Uterus (tissue), 2 donors: ENCODE measurements around the gene RFX2.

Source experiments
- CTCF ChIP-seq, 4 experiments: fragments of 200-600 bp in 2 of 4; fragments of 450-650 bp in 2 of 4; sonication (generic) in 2 of 4; IDR thresholded peaks; one replicate each; pipeline ENCODE4 v1.5.1; 2016 to 2019; ENCODE audit warnings: antibody characterized with exemption in 4 of 4, mild to moderate bottlenecking in 2 of 4, moderate library complexity in 1 of 4
- POLR2A ChIP-seq, 2 donors: fragments of 450-650 bp; IDR thresholded peaks; one replicate each; pipeline ENCODE4 v1.6.1; 2016; ENCODE audit warnings: antibody characterized with exemption in 2 of 2, mild to moderate bottlenecking in 1 of 2, moderate library complexity in 1 of 2

- no peak for TF ChIP-seq POLR2A (IDR thresholded peaks at IDR 0.05)
- TF ChIP-seq CTCF (IDR thresholded peaks at IDR 0.05), result no peak
These were observed 18.5 kb downstream of the RFX2 start for GRCh38 chr19:6091771-6092291.
